ENCODE measurements around the gene ATXN1.
"Not testable (repeated sequence)": the region's sequence is repeated elsewhere in the genome, so short reads cannot be mapped to it uniquely, and the experiment has no call there.

Gene ATXN1

GRCh38 chr6:16273256-16273655, 488.0 kb downstream of the ATXN1 start:
- DNase-seq (no peak), ATAC-seq (no peak)

DNA sequence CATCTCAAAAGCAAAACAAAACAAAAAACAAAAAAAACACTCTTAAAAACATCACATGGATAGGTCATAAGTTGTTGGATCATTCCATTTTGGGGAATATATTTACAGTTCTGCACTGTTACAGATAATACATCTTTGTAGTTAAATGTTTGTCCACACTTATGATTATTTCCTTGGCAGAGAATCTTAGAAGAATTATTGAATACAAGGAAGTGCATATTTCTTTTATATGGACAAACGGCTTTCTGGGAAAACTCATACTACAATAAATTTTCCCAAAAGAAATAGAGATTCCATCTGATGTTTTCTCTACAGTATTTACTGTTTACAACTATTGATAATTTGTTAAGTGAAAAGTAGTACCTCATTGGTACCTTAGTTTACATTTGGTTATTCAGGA, 489.1 kb downstream of the ATXN1 start:
- no peak for ATAC-seq
- no peak for DNase-seq

DNA sequence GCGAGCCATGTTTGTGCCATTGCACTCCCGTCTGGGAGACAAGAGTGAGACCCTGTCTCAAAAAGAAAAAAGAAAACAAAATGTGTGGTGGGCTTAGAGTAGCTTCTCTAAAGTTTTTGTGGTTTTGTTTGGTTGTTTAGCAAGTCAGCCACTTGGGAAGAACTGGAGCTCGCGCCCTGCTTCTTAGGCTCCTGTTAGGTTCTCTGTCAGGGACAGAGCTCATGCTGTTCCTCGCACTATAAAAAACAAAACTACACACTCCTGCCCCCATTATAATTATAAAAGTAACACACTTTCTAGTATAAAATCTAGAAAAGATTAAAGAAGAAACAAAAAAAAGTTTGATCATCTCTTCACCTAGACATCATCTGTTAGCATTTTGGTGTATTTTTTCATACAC, 489.8 kb downstream of the ATXN1 start:
- no peak for ATAC-seq
- no peak for DNase-seq

DNA sequence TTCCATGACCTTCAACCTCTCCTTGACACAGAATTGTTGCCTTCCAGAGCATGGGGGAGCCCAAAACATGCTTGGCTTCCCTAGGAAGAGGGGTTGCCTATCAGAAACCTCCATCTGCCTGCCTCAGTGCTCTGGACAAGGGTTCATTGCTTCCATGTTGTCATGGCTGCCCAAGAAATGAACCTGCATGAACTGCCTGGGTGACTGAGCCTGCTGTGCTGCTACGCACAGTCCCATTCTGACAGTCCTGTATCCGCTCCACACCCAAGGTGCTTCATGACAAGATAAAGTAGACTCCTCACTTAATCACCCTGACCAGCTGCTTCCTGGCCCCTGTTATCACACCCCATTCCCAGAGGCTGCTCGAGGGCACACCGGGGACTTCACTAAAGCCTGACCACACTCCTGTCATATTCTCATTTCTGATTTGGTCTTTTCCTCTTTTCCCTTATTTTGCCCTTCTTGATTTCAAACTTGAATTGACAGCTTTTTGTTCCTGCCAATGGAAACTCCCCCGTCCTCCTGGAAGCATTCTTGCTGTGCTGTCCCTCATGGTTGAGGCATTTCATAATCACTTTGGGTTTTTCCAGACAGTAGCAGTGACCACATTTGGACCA, 491.0 kb downstream of the ATXN1 start:
- ATAC-seq (no peak), DNase-seq (no peak)

DNA sequence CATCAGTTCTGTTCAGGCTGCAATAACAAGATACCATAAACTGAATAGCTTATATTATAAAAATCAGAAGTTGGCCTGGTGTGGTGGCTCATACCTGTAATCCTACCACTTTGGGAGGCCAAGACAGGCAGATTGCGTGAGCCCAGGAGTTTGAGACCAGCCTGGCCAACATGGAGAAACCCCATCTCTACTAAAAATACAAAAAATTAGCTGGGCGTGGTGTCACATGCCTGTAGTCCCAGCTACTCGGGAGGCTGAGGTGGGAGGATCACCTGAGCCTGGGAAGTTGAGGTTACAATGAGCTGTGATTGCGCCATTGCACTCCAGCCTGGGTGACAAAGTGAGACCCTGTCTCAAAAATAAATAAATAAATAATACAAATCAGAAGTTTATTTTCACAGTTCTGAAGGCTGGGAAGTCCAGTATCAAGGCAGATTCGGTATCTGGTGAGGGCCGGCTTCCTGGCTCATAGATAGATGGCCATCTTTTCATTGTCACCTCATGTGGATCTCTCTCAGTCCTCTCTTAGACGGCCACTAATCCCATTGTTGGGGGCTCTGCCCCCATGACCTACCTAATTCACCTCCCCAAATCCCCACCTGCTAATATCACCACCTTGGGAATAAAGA, 491.7 kb downstream of the ATXN1 start:
- DNase-seq, ATAC-seq: not testable (repeated sequence)

DNA sequence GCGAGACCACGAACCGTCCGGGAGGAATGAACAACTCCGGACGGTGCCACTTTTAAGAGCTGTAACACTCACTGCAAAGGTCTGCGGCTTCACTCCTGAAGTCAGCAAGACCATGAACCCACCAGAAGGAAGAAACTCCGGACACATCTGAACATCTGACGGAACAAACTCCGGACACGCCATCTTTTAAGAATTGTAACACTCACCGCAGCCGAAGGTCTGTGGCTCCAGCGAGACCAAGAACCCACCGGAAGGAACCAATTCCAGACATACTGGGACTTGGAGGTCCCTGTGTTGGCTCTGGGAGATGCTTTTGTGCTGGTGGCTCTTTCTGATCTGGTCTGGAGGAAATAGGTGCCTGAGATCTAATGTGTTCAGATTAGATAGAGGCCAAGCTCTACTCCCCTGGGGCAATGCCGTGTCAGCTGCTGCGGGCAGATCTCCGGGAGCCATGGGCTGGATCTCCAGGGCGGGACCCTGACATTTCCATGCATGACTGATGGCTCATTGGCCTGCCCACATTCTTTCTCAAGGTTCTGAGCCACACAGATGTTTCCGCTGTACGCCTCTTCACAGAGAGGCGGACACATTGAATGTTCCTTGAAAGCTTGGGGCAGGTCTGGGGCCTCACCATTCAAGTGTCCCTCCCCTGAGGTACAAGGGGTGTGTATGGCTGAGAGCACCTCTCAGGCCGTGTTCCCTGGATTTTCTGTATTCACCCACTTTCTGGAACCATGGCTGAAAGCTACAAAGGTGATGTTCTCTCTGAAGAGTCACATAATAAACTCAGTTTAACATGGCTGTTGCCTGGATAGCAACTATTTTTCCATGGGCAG, 493.6 kb downstream of the ATXN1 start:
- no peak for DNase-seq
- ATAC-seq, result peak; percentile 55

DNA sequence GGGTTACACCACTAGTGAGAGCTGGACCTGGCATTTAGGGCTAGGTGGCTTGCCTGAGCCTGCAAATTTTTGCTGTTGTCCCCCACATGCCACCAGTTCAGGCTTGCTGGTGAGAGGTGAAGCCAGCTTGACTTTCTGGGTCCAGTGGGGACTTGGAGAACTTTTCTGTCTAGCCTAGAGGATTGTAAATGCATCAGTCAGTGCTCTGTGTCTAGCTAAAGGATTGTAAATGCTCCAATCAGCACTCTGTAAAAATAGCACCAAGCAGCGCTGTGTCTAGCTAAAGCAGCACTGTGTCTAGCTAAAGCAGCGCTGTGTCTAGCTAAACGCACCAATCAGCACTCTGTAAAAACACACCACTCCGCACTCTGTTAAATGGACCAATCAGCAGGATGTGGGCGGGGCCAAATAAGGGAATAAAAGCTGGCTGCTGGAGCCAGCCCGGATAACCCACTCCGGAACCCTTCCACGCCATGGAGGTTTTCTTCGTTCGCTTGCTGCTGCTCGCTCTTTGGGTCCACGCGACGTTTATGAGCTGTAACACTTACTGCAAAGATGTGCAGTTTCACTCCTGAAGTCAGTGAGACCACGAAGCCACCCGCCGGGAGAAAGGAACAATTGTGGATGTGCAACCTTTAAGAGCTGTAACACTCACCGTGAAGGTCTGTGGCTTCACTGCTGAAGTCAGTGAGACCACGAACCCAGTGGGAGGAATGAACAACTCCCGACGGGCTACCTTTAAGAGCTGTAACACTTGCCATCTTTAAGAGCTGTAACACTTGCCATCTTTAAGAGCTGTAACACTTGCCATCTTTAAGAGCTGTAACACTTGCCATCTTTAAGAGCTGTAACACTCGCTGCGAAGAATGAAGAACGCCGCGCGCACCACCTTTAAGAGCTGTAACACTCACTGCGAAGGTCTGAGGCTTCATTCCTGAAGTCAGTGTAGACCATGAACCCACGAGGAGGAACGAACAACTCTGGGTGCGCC, 495.6 kb downstream of the ATXN1 start:
- DNase-seq (peak; percentile 38), ATAC-seq (peak; percentile 69)

DNA sequence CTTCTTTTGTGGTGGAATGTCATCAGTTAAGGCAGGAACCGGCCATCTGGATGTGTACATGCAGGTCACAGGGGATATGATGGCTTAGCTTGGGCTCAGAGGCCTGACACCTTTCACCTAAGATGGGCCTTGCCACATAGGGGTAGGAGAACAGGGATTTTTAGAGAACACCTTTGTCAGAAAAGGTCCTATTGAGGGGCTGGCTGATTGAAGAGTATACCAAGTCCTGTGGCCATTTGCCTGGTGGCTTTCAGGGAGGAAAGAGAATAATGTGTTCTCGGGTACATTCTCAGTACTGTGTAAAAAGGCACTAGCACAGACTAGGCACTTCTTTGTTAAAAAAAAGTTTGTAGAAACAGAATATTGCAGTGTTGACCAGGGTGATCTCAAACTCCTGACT, 496.5 kb downstream of the ATXN1 start:
- ATAC-seq, result no peak
- DNase-seq, result no peak

DNA sequence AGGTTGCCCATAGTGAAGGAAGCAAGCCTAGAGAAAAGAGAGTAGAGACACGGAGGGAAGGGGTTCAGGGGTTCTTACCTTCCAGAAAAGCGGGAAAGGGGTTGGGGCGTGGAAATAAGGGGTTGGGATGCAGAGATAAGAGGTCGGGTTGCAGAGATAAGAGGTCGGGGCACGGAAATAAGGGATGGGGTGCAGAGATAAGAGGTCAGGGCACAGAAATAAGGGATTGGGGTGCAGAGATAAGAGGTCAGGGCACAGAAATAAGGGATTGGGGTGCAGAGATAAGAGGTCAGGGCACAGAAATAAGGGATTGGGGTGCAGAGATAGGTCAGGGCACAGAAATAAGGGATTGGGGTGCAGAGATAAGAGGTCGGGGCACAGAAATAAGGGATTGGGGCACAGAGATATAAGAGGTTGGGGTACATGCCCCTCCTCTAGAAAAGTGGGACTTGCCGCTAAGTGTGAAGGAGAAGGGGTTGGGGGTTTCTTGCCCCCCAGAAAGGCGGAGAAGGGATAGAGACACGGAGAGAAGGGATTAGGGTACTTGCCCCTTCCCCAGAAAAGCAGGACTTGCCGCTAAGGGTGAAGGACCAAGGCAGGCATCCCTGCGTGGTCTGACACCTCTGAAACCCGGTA, 497.7 kb downstream of the ATXN1 start:
- ATAC-seq, DNase-seq: not testable (repeated sequence)

DNA sequence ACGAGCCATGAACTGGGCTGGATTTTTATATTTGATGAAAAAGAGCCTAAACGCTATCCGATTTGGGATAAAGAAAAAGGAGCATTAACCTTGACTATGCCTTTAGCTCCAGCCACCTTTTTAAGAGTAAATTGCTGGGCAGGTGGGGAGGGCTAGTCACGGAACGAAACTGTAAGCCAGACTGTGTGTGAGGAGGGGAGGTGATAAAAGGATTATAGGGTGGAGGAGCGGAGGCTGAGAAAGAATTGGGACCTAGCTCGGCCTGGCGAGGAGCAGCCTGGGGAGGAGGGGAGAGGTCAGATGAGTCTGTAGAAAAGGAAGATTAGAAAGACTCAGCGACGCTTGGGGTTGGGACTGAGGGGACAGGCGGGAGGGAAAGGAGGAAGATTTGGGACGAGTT, 498.5 kb downstream of the ATXN1 start:
- DNase-seq, ATAC-seq: not testable (repeated sequence)

- DNase-seq, ATAC-seq: not testable (repeated sequence)
Observed at GRCh38 chr6:16260602-16261001, 500.7 kb downstream of the ATXN1 start.

DNA sequence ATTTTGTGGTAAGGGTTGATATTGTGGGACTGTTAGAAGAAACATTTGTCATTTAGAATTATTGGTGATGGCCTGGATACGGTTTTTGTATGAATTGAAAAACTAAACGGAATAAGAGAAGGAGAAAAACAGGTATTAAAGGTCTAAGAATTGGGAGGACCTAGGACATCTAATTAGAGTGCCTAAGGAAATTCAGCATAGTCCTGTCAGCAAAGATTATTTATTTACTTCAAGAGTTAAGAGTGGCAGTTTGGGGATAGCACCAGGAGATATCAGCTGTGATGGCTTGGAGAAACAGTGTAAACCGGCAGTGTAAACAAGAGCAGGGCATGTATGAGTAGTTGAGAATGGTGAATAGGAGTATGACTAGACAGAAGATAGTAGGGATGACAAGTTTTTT, 501.7 kb downstream of the ATXN1 start:
- ATAC-seq, DNase-seq: not testable (repeated sequence)

DNA sequence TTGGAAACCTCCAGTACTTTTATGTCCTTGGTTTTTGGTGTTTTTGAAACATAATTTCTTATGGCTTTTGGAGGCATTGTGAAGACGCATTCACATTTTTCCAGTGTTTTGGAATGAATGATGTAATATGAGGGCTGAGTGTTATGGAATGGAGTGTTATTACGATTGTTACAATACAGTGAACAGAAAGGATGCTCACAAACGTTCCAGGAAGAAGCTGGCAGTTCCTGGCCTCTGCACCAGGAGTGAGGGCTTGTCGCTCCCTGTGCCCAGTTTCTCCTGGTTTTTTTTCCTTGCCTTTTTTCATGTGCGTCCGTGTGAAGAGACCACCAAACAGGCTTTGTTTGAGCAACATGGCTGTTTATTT, 502.6 kb downstream of the ATXN1 start:
- ATAC-seq (no peak), DNase-seq (no peak)

GRCh38 chr6:16257999-16258708, 503.1 kb downstream of the ATXN1 start:
- ATAC-seq (peak; percentile 65), DNase-seq (no peak)

- no peak for DNase-seq
Observed at GRCh38 chr6:16256781-16257180, 504.5 kb downstream of the ATXN1 start.

GRCh38 chr6:16254535-16254934, 506.7 kb downstream of the ATXN1 start:
- no peak for ATAC-seq

More at GRCh38 chr6:16256781-16257180, 504.5 kb downstream of the ATXN1 start:
- no peak for ATAC-seq

DNA sequence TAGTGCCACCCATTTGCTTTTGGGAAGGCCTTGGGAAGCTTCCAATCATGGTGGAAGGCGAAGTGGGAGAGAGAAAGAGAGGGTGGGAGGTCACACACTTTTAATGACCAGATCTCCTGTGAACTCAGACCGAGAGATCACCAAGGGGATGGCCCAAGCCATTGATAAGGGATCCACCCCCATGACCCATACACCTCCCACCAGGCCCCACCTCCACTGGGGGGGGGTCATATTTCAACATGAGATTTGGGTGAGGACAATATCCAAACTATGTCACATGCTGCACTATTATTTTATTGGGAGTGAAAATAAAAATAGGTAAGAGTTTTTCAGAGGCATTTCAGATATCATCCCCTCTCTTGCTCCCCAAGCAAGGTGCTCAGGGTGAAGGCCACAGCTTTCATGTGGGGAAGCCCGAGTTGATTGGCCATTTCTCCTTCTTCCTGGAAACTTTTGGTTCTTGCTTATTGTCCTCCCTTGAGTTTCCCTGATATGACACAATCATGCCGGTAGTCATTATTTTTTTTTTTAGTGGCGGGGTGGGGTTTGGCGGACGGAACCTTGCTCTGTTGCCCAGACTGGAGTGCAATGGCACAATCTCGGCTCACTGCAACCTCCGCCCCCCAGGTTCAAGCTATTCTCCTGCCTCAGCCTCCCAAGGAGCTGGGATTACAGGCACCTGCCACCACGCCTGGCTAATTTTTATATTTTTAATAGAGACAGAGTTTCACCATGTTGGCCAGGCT, 507.7 kb downstream of the ATXN1 start:
- no peak for DNase-seq
- no peak for ATAC-seq

More at GRCh38 chr6:16254535-16254934, 506.7 kb downstream of the ATXN1 start:
- DNase-seq, result no peak

GRCh38 chr6:16252686-16253299, 508.5 kb downstream of the ATXN1 start:
- ATAC-seq (peak; percentile 83), DNase-seq (no peak)

- ATAC-seq (no peak), DNase-seq (no peak)
Observed at GRCh38 chr6:16251706-16252105, 509.6 kb downstream of the ATXN1 start.

DNA sequence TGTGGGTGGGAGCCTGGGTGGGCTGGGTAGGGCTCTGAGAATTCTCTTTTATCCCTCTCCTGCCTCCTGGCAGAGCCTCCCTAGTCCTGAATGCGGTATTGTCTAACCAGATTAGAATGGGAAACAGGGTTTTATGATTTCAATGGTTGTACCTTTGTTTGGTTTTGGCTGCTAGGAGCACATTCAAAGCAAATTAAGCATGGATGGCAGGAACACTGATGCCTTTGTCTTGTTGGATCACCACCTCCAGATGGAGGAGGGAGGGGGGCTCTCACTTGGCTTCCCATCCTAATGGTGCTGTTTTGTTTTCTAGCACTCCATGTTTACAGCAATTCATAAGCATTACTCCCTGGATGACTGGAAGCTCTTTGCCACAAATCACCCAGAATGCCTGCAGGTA, 511.3 kb downstream of the ATXN1 start:
- ATAC-seq, result no peak
- no peak for DNase-seq
